IPS DF 6.9 (cell line): Measurements from ENCODE around the gene RASSF3.
"Not testable (repeated sequence)": the region's sequence is repeated elsewhere in the genome, so short reads cannot be mapped to it uniquely, and the experiment has no call there.

Experiments used
- DNase-seq: peaks from one replicate; pipeline ENCODE4 v3.0.0-alpha.2; 2013; ENCODE audit warnings: low read depth, low spot score
- H3K27ac ChIP-seq: one replicate; pipeline ENCODE4 v1.5.1; 2013; ENCODE audit warnings: low read length, control low read depth
- H3K27me3 ChIP-seq: 2 replicates; pipeline ENCODE4 v1.6.1; 2013; ENCODE audit warnings: mild to moderate bottlenecking, low read length; ENCODE audit not compliant: control insufficient read depth, insufficient read depth
- H3K36me3 ChIP-seq: 2 replicates; pipeline ENCODE4 v1.6.1; 2013; ENCODE audit warnings: low read length; ENCODE audit not compliant: control insufficient read depth, insufficient read depth
- H3K4me1 ChIP-seq: 2 replicates; pipeline ENCODE4 v1.6.1; 2013; ENCODE audit warnings: low read length; ENCODE audit not compliant: control insufficient read depth, insufficient read depth
- H3K4me3 ChIP-seq: 2 replicates; pipeline ENCODE4 v1.5.1; 2013; ENCODE audit warnings: mild to moderate bottlenecking, low read length
- H3K9me3 ChIP-seq: 2 replicates; pipeline ENCODE4 v1.6.1; 2013; ENCODE audit warnings: low read length, inconsistent platforms; ENCODE audit not compliant: control insufficient read depth, insufficient read depth
- whole genome bisulfite sequencing: extraction: QIAGEN DNeasy Blood & Tissue Kit; methylation state at CpG from one replicate; pipeline ENCODE4 v1.1.7; 2013; ENCODE audit warnings: mixed read lengths, missing lambda C conversion rate; ENCODE audit not compliant: insufficient read length, insufficient coverage; 5-methylcytosine and 5-hydroxymethylcytosine counted together

RASSF3 gene

DNA sequence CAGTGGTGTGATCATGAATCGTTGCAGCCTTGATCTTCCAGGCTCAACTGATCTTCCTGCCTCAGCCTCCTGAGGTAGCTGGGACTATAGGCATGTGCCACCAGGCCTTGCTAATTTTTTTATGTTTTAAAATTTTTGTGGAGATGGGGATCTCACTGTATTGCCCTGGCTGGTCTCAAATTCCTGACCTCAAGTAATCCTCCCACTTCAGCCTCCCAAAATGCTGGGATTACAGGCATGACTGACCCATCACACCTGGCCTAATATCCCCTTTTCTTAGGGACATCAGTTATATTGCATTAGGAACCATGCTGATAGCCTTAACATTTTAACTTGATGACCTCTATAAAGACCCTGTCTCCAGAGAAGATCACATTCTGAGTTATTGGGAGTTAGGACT is 42.8 kb downstream of the RASSF3 start:
- H3K27ac ChIP-seq, result no peak overlapping the region
- no peak overlapping the region for H3K4me3 ChIP-seq
- H3K4me1 ChIP-seq, result peaks cover 1% of the 10 kb centered on the region; the same call in 1 of the 2 replicates
- H3K27me3 ChIP-seq, result no peaks in the 10 kb centered on the region
- no peaks in the 10 kb centered on the region for H3K9me3 ChIP-seq
- WGBS, result no CpG with 5 or more reads among the region's 1 CpG
- H3K36me3 ChIP-seq, result no peaks in the 10 kb centered on the region
- DNase-seq, result no peak

DNA sequence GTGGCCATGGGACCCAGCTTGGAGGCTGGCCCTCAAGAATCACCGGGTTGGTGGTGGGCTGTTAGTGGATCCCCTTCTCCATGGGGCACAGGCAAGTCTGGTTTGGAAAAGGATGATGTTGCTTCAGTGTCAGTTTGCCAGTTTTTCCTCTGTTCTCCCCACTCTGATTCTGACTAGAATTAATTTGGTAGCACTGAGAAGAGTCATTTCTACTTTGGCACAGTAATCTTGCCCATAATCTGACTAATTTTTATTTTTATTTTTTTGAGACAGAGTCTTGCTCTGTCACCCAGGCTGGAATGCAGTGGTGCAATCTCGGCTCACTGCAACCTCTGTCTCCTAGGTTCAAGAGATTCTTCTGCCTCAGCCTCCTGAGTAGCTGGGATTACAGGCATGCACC is 43.6 kb downstream of the RASSF3 start:
- H3K9me3 ChIP-seq, H3K36me3 ChIP-seq, H3K27me3 ChIP-seq, DNase-seq, H3K4me1 ChIP-seq, H3K27ac ChIP-seq, H3K4me3 ChIP-seq: not testable (repeated sequence)
- WGBS, result no CpG with 5 or more reads among the region's 2 CpGs

DNA sequence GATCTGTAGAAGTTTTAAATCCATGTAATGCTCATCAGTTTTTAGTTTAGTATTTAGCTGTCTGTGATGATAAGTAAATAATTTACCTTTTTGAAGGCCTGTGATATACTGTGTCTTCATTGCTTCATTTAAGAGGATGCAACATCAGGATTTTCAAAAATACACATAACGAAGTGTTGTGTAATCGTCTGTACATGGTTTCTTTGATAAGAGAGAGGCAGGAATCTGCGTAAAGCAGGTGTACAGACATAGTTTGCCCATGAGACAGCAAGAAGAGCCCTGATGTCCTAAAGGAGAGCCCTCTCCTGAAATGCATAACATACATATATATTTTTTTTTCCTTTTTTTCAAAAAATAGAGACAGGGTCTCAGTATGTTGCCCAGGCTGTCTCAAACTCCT is 44.8 kb downstream of the RASSF3 start:
- no peaks in the 10 kb centered on the region for H3K9me3 ChIP-seq
- no peaks in the 10 kb centered on the region for H3K36me3 ChIP-seq
- H3K4me1 ChIP-seq, result peaks cover 1% of the 10 kb centered on the region; the same call in 1 of the 2 replicates
- H3K27me3 ChIP-seq, result no peaks in the 10 kb centered on the region
- no peak overlapping the region for H3K4me3 ChIP-seq
- H3K27ac ChIP-seq, result no peak overlapping the region
- WGBS, result no CpG with 5 or more reads among the region's 3 CpGs
- DNase-seq, result no peak

- no peaks in the 10 kb centered on the region for H3K9me3 ChIP-seq
- H3K27ac ChIP-seq, result no peak overlapping the region
- no peak for DNase-seq
- no peaks in the 10 kb centered on the region for H3K27me3 ChIP-seq
- H3K4me3 ChIP-seq, result no peak overlapping the region
- WGBS, result no CpG with 5 or more reads among the region's 1 CpG
- no peaks in the 10 kb centered on the region for H3K36me3 ChIP-seq
- H3K4me1 ChIP-seq, result 0 out of 2 replicates have a peak, but pooled peaks cover 1% of the 10 kb centered on the region
Measured at GRCh38 chr12:64656429-64656828, 46.1 kb downstream of the RASSF3 start.

- WGBS, result no CpG with 5 or more reads among the region's 3 CpGs
- H3K27ac ChIP-seq, result no peak overlapping the region
- H3K9me3 ChIP-seq, result no peaks in the 10 kb centered on the region
- H3K4me3 ChIP-seq, result no peak overlapping the region
- H3K4me1 ChIP-seq, result 0 out of 2 replicates have a peak, but pooled peaks cover 1% of the 10 kb centered on the region
- no peaks in the 10 kb centered on the region for H3K27me3 ChIP-seq
- DNase-seq, result no peak
- H3K36me3 ChIP-seq, result no peaks in the 10 kb centered on the region
Measured at GRCh38 chr12:64658892-64659481, 48.7 kb downstream of the RASSF3 start.

- no peaks in the 10 kb centered on the region for H3K27me3 ChIP-seq
- no peak for DNase-seq
- H3K27ac ChIP-seq, result no peak overlapping the region
- no CpG with 5 or more reads among the region's 6 CpGs for WGBS
- no peaks in the 10 kb centered on the region for H3K9me3 ChIP-seq
- H3K36me3 ChIP-seq, result no peaks in the 10 kb centered on the region
- H3K4me1 ChIP-seq, result 0 out of 2 replicates have a peak, but pooled peaks cover 1% of the 10 kb centered on the region
- H3K4me3 ChIP-seq, result no peak overlapping the region
Measured at GRCh38 chr12:64660237-64661018, 50.1 kb downstream of the RASSF3 start.

GRCh38 chr12:64663015-64663414 is 52.7 kb downstream of the RASSF3 start:
- H3K9me3 ChIP-seq, result no peaks in the 10 kb centered on the region
- no peaks in the 10 kb centered on the region for H3K36me3 ChIP-seq
- no peaks in the 10 kb centered on the region for H3K27me3 ChIP-seq
- WGBS, result no CpG with 5 or more reads among the region's 5 CpGs
- H3K27ac ChIP-seq, result no peak overlapping the region
- DNase-seq, result no peak
- no peak overlapping the region for H3K4me3 ChIP-seq
- peaks cover 8% of the 10 kb centered on the region; the same call in 1 of the 2 replicates for H3K4me1 ChIP-seq

DNA sequence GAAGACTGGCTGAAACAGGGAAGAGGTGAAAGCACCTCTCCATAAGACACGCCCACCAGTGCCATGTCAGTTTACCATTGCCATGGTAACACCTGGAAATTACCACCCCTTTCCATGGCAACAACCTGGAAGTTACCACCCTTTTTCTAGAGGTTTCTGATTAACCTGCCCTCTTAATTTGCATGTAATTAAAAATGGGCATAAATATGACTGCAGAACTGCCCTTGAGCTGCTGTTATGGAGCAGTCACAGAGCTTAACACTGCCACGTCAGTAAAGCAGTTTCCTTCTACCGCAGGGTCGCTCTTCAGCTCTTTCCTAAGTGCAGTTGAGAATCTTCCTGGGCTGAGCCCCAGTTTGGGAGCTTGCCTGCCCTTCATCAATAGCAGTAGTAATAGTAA is 55.2 kb downstream of the RASSF3 start:
- DNase-seq, result no peak
- Histone ChIP-seq H3K27me3 (no peaks in the 10 kb centered on the region), H3K4me1 (peaks cover 11% of the 10 kb centered on the region), H3K9me3 (no peaks in the 10 kb centered on the region), H3K36me3 (no peaks in the 10 kb centered on the region), H3K27ac (no peak overlapping the region), H3K4me3 (no peak overlapping the region)
- WGBS, result no CpG with 5 or more reads among the region's 4 CpGs

DNA sequence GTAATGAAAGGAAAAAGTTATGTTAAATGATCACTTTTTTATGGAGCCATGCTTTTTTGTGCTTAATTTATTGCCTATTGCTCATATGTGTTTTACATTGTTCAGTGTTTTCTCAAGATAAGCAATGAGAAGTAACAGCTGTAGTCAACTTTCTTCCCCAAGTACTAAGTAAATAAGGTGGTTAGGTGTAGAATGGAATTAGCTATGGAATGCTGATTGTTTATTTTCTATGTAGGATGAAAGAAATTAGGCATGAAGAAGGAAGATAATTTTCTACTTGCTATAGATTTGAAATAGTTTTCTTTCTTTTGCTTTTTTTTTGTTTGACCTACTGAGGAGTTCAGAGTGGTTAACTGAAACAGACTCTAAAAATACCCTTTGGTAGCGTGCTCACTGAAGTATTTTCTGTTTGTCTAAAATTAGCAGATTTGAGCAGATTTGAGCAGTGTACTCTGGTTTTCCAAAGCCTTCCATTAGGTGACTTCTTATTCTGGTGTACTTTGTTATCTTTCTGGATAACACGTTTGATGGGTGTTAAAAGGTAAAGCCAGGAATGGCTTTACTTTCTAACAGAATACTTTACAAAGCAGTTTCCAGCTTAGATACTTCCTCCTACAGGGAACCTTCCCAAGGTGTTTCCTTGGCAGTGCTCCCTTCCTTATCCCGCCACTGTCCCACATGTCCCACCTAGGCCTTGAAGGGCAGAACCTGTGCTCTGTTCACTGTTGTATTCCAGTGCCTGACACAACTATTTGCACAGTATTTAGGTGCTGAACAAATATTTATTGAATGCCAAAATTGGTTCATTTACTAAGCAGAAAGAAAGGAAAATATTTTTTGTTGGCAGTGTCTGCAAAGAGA is 56.0 kb downstream of the RASSF3 start:
- H3K4me1 ChIP-seq, result peaks cover 13% of the 10 kb centered on the region
- H3K27me3 ChIP-seq, result no peaks in the 10 kb centered on the region
- no peak overlapping the region for H3K4me3 ChIP-seq
- no peak overlapping the region for H3K27ac ChIP-seq
- no peaks in the 10 kb centered on the region for H3K36me3 ChIP-seq
- H3K9me3 ChIP-seq, result no peaks in the 10 kb centered on the region
- no peak for DNase-seq
- no CpG with 5 or more reads among the region's 3 CpGs for WGBS

- Histone ChIP-seq H3K27me3 (no peaks in the 10 kb centered on the region), H3K36me3 (no peaks in the 10 kb centered on the region), H3K9me3 (no peaks in the 10 kb centered on the region), H3K4me3 (no peak overlapping the region), H3K27ac (no peak overlapping the region), H3K4me1 (peaks cover 14% of the 10 kb centered on the region)
- DNase-seq, result no peak
- no CpG with 5 or more reads among the region's 2 CpGs for whole genome bisulfite sequencing
Measured at GRCh38 chr12:64667793-64668192, 57.5 kb downstream of the RASSF3 start.
